Stimulated activated CD8-positive, alpha-beta memory T cell treated with anti-CD3 and anti-CD28 coated beads, Interleukin-4, amount 100 ng/mL, for 48 hours (primary cell): ENCODE data around the gene IL1RL2.

ENCODE experiments used
- DNase-seq: peaks from one replicate; pipeline ENCODE4 v3.0.0-alpha.2; 2020

Gene IL1RL2

GRCh38 chr2:102269200-102269524 lies 82.3 kb downstream of the IL1RL2 start:
- DNase-seq = no peak

DNA sequence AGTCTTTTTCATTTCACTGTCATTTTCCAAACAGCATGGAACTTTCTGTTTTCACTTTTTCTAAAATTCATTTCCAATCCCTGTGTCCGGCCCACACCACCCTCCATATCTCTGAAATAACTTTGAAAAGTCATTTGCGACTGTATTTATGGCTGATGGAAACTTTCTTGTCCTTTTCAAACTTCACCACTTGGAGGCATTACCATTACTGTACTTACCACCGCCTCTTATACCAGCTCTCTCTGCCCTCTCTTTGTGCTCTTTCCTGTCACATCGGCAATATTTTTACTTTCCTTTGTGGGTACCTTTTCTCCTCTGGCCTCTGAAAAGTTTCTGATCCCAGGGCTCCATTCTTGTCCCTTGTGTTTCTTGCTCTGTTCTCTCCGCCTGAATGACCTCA lies 85.0 kb downstream of the IL1RL2 start:
- no peak for DNase-seq

GRCh38 chr2:102273619-102274211 lies 86.9 kb downstream of the IL1RL2 start:
- DNase-seq = no peak

- DNase-seq = no peak
Measured at GRCh38 chr2:102276549-102277201, 89.9 kb downstream of the IL1RL2 start.

DNA sequence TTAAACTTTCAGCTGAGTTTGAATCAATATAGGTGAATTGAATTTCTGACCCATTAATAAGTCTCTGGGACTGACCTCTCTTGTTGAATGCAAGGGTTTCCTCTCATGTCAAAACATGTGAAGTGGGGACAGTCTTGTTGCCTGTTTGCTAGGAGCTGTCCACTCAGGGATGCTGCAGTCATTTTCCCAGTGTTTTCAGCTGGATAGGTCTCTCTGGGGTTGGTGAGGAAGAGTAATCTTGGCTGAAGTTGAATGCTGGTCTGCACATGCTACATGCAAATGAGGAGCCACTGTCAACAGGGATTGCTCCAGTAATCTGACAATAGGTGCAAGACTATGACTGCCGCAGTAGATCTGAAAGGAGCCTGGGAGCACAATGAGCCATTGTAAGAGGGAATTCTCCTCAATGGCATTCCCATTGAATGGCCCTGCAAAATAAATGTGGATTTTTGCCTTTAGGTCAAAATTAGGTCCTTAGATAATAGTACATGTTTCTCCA lies 90.4 kb downstream of the IL1RL2 start:
- no peak for DNase-seq

DNA sequence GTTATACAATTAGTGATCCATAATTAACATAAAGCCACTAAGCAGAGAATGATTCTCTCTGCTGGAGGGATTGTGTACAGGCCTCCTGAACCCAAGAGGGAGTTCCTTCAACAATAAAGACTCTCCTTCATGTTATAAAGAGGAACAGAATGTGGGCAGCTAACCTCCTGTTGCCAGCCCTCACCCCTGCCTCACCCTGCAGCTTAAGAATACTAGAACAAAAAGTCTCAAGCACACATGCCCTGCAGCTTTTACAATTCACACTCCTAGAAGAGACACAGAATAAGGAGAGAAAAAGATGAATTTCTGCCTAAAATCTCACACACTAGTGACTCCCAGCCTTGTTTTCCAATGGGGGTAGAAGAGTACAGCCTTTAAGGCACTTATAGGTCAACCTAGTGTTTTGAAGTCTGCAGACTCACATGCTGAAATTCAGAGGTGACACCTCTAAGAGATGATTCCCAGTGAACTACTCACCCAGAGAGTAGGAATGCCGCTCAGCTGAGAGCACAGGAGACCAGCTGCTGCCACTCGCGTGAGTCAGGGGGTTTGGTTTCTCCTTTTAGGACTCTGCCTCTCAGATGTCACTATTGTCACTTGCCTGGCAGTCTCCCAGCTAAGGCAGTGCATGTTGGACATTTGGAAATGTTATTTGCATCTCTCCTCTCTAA lies 92.0 kb downstream of the IL1RL2 start:
- DNase-seq = no peak

GRCh38 chr2:102279391-102279735 lies 92.5 kb downstream of the IL1RL2 start:
- no peak for DNase-seq

- DNase-seq = no peak
Measured at GRCh38 chr2:102282678-102283091, 95.9 kb downstream of the IL1RL2 start.

DNA sequence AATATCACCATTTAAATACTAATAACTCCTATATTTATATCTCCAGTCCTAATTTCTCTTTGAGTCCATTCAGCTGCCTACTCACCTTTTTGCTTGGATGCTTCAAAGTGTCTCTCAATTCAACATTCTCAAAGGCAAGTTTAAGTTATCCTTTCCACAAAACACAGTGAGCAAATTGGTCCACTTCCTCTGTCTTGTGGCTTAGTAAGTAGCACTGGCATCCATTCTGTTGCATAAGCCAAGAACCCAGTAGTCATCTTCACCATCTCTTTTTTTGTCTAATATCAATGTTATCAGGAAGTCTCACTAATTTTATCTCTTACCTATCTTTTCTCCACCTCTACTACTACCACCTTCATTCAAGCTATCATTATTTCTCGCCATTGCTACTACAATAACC lies 97.2 kb downstream of the IL1RL2 start:
- no peak for DNase-seq

- DNase-seq = no peak
Measured at GRCh38 chr2:102284611-102285010, 97.8 kb downstream of the IL1RL2 start.

DNA sequence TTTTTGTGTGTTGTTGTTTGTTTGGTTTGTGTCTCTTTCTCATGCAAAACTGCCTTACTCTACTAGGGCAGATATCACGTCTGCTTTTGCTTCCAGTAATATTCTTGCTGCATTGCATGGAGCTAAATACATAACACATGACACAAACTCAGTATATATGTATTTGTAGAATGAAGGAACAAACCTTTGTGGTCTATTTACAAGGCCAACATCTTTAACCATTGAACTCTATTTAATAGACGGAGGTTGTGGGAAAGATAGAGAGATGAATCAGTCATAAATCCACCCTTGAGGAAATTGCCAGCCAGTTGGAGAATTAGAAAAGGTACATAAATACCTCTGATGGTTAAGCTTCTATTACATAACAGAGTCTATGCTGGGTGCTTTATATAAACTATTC lies 98.5 kb downstream of the IL1RL2 start:
- DNase-seq = no peak

DNA sequence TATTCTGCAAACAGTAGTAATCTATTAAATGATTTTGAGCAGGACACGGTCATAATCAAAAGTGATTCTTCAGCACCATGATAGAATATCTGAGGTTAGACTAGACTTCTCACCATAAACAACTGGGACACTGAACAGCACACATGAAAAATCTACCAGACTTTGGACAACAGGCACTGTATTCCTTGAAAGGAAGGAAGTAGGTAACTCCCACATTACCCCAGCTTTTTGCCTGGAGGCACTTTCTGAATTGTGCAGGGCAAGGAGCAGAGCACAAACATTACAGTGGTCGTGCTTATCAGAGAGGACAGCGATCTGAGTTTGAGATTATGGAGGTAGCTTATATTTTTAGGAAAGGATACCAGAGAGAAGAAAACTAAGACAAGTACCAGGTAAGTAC lies 99.2 kb downstream of the IL1RL2 start:
- DNase-seq = no peak

- DNase-seq = no peak
Measured at GRCh38 chr2:102289129-102289528, 102.3 kb downstream of the IL1RL2 start.
